GM18508 (cell line): ENCODE data around the gene CHCHD10.
"Not testable (repeated sequence)": the region's sequence is repeated elsewhere in the genome, so short reads cannot be mapped to it uniquely, and the experiment has no call there.

ENCODE experiments used
- ATAC-seq: cut with Tn5 transposase; IDR thresholded peaks from one replicate; pipeline ENCODE4 v1.9.1; 2021; ENCODE audit warnings: moderate number of reproducible peaks; ENCODE audit not compliant: insufficient read depth, unreplicated experiment

The CHCHD10 gene

GRCh38 chr22:23752090-23752691 is 15.6 kb downstream of the CHCHD10 start:
- ATAC-seq, result no peak

DNA sequence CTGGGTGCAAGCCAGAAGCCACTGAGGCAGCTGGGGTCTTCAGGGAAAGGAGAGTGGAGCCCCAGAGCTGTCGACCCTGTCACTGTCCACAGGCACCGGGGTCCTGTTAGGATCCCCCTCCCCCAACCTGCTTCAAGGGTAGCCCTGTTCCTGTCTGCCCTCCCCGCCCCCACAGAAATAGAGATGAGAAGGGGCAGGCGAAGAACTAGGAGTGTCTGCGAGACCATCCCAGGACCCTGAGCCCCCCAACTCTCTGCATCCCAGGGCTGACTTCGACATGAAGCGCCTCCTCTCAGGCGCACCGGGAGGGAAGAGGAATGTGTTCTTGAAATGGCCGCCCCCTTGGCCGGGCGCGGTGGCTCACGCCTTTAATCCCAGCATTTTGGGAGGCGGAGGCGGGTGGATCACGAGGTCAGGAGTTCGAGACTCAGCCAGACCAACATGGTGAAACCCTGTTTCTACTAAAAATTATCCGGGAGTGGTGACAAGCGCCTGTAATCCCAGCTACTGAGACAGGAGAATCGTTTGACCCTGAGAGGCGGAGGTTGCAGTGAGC is 16.3 kb downstream of the CHCHD10 start:
- ATAC-seq, result no peak

GRCh38 chr22:23750714-23751440 is 16.9 kb downstream of the CHCHD10 start, which contains the start of gene ZNF70:
Gene ZNF70 (minus strand): TSS chr22:23751112. CDS start chr22:23745140, 5,972 bp downstream.
- no peak for ATAC-seq

DNA sequence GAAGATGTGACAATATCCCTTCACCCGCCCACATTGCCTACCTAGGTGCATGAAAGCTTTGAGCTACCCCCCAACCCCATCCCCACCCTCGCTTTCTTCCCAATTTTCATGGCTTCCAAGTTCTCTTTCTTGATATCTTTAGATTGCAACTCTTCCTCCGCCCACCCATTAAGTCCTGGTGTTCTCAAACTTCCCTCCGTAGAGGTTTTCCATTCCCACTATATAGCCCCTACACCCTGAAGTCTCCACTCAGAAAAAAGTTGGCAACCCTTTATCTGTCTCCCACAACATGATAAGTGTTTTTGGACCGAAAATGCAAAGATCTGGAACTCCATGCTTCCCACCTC is 17.4 kb downstream of the CHCHD10 start:
- no peak for ATAC-seq

GRCh38 chr22:23749841-23750301 is 17.9 kb downstream of the CHCHD10 start:
- ATAC-seq, result no peak

DNA sequence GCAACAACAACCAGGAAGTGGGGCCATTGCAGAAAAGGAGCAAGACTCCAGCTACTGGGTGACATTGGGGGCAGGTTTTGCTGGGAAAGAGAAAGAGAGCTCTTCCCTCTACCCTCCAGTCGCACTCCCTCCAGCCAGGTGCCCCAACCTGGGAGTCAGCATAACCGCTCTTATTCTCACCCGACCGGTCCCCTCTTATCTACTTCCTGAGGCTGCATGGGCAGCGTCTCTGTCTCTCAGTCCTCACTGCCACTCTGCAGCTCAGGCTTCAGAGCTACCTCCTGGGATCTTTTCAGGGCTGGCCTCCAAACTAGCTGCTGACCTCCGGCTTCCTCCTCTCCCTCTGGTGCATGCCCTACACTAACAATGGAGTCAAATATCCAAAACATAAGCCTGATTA is 22.0 kb downstream of the CHCHD10 start:
- no peak for ATAC-seq

DNA sequence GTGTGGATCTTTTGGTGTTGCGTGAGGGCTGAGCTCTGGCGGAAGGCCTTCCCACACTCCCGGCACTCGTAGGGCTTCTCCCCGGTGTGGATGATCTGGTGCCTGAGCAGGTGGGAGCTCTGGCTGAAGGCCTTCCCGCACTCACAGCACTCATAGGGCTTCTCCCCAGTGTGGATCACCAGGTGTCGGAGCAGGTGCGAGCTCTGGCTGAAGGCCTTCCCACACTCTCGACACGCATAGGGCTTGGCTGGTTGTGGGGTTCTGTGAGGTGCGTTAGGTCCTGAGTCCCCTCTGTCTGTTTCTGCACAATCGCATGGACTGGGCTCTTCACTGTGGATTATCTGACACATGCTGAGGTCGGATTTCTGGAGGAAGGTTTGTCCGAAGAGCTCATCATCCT is 23.3 kb downstream of the CHCHD10 start:
- no peak for ATAC-seq

DNA sequence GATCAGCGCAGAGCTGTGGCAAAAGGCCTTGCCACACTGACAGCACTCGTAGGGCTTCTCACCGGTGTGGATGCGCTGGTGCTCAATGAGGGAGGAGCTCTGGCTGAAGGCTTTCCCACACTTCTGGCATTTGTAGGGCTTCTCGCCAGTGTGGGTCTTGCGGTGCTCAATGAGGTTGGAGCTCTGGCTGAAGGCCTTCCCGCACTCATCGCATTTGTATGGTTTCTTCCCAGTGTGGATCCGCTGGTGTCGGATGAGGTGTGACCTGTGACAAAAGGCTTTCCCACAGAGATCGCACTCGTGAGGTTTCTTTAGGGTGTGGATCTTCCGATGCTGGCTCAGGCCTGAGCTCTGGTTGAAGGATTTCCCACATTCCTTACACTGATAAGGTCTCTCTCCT is 23.8 kb downstream of the CHCHD10 start:
- no peak for ATAC-seq

DNA sequence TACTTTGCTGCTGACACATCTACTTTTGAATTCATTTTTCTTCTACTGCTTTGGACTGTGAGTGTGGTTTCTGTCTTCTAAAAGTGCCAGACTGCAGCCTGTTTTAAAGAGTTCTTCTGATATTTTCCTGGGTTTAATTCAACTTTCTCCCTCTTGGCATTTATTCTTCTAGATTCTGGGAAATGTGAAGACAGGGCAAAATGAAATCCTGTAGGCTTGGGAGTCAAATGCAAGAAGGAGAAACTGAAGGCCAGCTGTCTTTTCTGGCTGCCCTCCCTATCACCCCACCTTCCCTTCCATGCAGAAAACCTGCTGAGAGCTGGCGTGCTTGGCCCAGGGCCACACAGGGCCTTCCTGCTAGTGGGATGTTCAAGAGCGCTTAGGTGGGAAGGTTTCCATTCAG is 24.5 kb downstream of the CHCHD10 start:
- ATAC-seq, result no peak

DNA sequence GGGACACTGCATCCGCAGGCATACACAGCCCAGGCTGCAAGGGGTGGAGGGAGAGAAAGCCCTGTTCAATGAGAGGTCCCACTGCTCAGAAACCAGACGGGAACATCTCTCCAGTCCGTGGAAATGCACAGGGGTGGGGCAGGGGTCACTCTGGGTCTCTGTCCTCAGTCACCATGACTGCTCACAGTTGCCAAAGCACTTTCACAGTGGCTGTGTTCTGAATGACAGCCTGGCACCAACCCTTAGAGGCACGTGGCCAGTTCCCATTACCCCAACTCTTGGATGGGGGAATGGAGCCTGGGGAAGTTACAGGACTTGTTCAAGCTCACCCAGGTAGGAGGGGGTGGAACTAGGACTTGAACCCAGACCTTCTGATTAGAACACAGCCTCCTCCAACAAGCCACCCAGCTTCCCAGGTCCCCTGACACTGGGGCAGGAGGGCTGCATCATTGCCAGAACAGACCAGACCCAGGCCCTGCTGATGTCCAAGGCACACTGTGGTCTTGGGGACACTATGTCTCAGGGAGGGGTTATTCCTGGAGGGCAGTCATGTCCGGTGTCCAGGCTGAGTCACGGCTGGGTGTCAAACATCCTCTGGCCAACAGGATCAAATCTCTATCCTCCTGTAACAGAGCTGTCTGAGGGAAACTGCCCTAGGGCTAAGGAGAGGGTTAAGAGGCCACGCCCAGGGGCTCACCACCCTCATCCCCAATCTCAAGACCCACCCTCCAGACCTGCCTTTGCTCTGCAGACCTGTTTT is 25.1 kb downstream of the CHCHD10 start:
- ATAC-seq, result no peak

GRCh38 chr22:23737696-23738095 is 30.1 kb downstream of the CHCHD10 start:
- no peak for ATAC-seq

- not testable (repeated sequence) for ATAC-seq
Measured at GRCh38 chr22:23728108-23728507, 39.7 kb downstream of the CHCHD10 start.

DNA sequence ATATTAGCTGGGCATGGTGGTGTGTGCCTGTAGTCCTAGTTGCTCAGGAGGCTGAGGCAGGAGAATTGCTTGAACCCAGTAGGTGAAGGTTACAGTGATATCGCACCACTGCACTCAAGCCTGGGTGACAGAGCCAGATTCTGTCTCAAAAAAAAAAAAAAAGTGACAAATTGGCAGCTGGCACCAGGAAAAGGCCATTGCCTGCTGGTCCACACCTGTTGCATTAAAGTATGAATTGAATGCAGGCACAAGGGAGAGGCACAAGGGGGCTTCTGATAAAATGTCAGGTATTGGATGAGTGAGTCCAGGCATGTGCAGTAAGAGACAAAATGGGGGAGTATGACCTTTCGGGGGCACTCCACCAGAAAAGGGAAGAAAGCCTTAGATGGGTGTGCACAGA is 45.0 kb downstream of the CHCHD10 start:
- ATAC-seq, result no peak

DNA sequence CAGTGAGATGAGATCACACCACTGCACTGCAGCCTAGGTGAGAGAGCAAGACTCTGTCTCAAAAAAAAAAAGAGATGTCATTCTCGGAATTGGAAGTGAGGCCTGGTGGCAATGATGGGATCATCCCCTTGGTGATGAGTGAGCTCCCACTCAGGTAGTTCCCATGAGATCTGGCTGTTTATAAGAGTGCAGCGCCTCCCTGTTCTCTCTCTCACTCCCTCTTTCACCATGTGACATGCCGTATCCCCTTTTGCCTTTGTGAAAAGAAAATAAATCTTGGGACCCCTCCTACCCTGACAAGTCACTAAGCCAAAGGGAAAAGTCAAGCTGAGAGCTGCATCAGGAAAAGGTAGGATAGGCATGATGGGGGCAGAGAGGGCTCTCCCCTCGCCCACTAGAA is 45.6 kb downstream of the CHCHD10 start:
- ATAC-seq, result no peak

GRCh38 chr22:23720855-23721254 is 46.9 kb downstream of the CHCHD10 start:
- ATAC-seq, result no peak

DNA sequence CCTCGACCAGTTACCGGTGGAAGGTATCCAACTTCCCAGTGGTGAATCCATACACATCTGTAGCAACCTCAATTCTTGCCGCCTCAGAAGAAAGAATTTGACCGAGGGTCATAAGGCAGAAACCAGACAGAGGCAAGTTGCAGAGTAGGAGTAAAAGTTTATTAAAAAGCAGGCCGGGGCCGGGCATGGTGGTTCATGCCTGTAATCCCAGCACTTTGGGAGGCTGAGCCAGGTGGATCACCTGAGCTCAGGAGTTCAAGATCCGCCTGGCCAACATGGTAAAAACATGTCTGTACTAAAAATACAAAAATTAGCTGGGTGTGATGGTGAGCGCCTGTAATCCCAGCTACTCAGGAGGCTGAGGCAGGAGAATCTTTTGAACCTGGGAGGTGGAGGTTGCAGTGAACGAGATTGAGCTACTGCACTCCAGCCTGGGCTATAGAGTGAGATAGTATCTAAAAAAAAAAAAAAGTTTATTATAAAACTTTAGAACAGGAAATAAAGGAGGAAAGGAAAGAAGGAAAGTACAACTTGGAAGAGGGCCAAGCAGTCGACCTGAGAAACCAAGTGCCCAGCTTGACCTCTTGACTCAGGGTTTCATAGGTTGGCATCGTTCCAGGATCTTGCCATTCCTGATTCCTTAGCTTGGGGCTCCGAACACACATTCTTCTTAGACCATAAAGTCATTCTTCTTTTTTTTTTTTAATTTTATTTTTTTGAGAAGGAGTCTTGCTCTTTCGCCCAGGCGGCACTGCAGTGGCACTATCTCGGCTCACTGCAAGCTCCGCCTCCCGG is 49.2 kb downstream of the CHCHD10 start:
- no peak for ATAC-seq

GRCh38 chr22:23716811-23717801 is 50.7 kb downstream of the CHCHD10 start:
- ATAC-seq, result no peak
